Panc1 (cell line): Measurements from ENCODE around the gene VARS1. TPM values are rescaled to one million over a fixed set of nuclear protein-coding genes. Genes with fewer than 3 reads are reported as not detected.
"Not testable (repeated sequence)": the region's sequence is repeated elsewhere in the genome, so short reads cannot be mapped to it uniquely, and the experiment has no call there.

Experiments
- ATAC-seq: fragments of 200-7000 bp; cut with Tn5 transposase; 2 replicates; pipeline ENCODE4 v1.9.1; 2020; ENCODE audit warnings: mild to moderate bottlenecking, moderate library complexity
- BruUV-seq: library from RNA; stranded (reverse); fragments of 400-500 nt; replicated peaks from 2 replicates; lab custom pipeline; 2021; lab: Mats Ljungman, UMichigan
- CTCF ChIA-PET: fragments of 300-600 bp; sonication (Branson Sonifier 250); formaldehyde crosslinking; loops from one replicate; lab custom pipeline; 2022; ENCODE audit warnings: antibody characterized with exemption; lab: Charles Lee
- POLR2A ChIA-PET: fragments of 300-600 bp; sonication (Branson Sonifier 250); formaldehyde crosslinking; loops from one replicate; lab custom pipeline; 2022; ENCODE audit warnings: antibody characterized with exemption; lab: Charles Lee
- DNase-seq: peaks from one replicate; pipeline ENCODE4 v3.0.0-alpha.2; 2010; ENCODE audit warnings: low read depth, low spot score
- H3K27ac ChIP-seq: 2 replicates; pipeline ENCODE4 v1.5.1; 2011; ENCODE audit warnings: mild to moderate bottlenecking, low read length, inconsistent platforms
- H3K27me3 ChIP-seq: fragments of 200-500 bp; sonication (Bioruptor generic); 2 replicates; pipeline ENCODE4 v1.6.0; 2014; ENCODE audit warnings: low read length, inconsistent platforms; ENCODE audit not compliant: control insufficient read depth, insufficient read depth
- H3K36me3 ChIP-seq: fragments of 200-500 bp; sonication (Bioruptor generic); 2 replicates; pipeline ENCODE4 v1.5.1; 2014; ENCODE audit warnings: inconsistent platforms, mild to moderate bottlenecking, low read length, moderate library complexity; ENCODE audit not compliant: control insufficient read depth, insufficient read depth
- H3K4me1 ChIP-seq: 2 replicates; pipeline ENCODE4 v1.5.1; 2011; ENCODE audit warnings: inconsistent platforms, mild to moderate bottlenecking, low read length, moderate library complexity; ENCODE audit not compliant: control insufficient read depth, insufficient read depth
- H3K4me3 ChIP-seq, 2 experiments: 2 replicates each; pipeline ENCODE4 v1.5.1; 2011 to 2012; ENCODE audit warnings: low read depth in 2 of 2, low read length in 2 of 2, mild to moderate bottlenecking in 2 of 2, inconsistent platforms in 1 of 2, moderate library complexity in 1 of 2
- H3K9me3 ChIP-seq: fragments of 200-500 bp; sonication (Bioruptor generic); 2 replicates; pipeline ENCODE4 v1.5.1; 2014; ENCODE audit warnings: low read depth, mild to moderate bottlenecking, inconsistent platforms, low read length, moderate library complexity; ENCODE audit not compliant: control insufficient read depth, insufficient read depth
- POLR2AphosphoS5 ChIP-seq: IDR thresholded peaks from 2 replicates; pipeline ENCODE4 v1.6.1; 2012; ENCODE audit warnings: mild to moderate bottlenecking, low read depth, low read length, moderate library complexity
- SIN3A ChIP-seq: IDR thresholded peaks from 2 replicates; pipeline ENCODE4 v1.6.1; 2012; ENCODE audit warnings: low read depth, mild to moderate bottlenecking, low read length, moderate library complexity, borderline replicate concordance; ENCODE audit not compliant: insufficient read depth
- TCF7L2 ChIP-seq: IDR thresholded peaks from 2 replicates; pipeline ENCODE4 v1.6.1; 2011; ENCODE audit warnings: mild to moderate bottlenecking, low read depth, low read length, inconsistent platforms
- in situ Hi-C: cut with HindIII; loops from 2 replicates; pipeline ENCODE4 v1.10.0; 2016; ENCODE audit warnings: low sequenced_read_pairs, low pct_unique_long_range_greater_than_20kb
- intact Hi-C: fragments of 100-400 bp; cut with micrococcal nuclease; formaldehyde crosslinking; loops from one replicate; pipeline ENCODE4 v1.10.0; 2022; ENCODE audit not compliant: unreplicated experiment
- total RNA-seq: library from RNA; stranded (reverse); gene quantifications from one replicate; pipeline ENCODE4 v1.2.1, GENCODE V29; 2021; ENCODE audit not compliant: unreplicated experiment
- TF ChIP-seq, protein P1 (sequence below), 2 experiments: IDR thresholded peaks; 2 replicates each; pipeline ENCODE4 v1.6.1; 2011 to 2012; ENCODE audit warnings: low read depth in 2 of 2, control low read depth in 1 of 2, low read length in 1 of 2, mild to moderate bottlenecking in 1 of 2, moderate library complexity in 1 of 2; ENCODE audit not compliant: insufficient read depth in 1 of 2
- TF ChIP-seq, protein P2 (sequence below): fragments of 450-650 bp; IDR thresholded peaks from 2 replicates; pipeline ENCODE4 v1.5.1; 2017; ENCODE audit warnings: mild to moderate bottlenecking

VARS1 gene
- total RNA-seq, 1 experiment from 2014 or later, result 229 TPM

DNA sequence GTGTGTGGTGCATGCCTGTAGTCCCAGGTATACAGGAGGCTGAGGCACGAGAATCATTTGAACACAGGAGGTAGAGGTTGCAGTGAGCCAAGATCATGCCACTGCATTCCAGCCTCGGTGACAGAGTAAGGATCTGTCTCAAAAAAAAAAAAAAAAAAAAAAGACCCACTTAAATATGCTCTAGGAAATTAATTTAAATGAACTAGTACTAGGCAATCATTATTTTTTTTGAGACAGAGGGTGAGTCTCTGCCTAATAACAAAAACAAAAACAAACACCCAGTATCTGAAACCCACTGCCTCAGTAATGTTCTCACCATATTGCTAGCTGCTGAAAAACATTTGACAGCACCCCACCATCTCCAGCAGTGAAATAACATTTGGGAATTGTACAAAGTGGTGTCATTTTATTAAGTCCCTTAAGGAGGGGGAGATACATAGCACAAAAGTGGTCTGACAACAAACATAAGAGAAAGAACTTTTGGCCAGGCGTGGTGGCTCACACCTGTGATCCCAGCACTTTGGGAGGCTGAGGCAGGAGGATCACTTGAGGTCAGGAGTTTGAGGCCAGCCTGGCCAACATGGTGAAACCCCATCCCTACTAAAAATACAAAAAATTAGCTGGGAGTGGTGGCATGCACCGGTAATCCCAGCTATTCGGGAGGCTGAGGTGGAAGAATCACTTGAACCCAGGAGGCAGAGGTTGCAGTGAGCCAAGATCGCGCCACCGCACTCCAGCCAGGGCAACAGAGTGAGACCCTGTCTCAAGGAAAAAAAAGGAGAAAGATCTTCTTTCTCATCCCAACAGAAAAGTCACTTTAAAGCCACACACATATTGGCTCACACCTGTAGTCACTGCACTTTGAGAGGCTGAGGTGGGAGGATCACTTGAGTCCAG is 5.7 kb upstream of the VARS1 start:
- in situ Hi-C loops, H3K9me3 ChIP-seq, BruUV-seq, ATAC-seq, H3K36me3 ChIP-seq, intact Hi-C loops, H3K4me1 ChIP-seq, H3K27me3 ChIP-seq, CTCF ChIA-PET, H3K27ac ChIP-seq, DNase-seq, H3K4me3 ChIP-seq: not testable (repeated sequence)
- POLR2A ChIA-PET, result interaction anchor here (0.6 kb wide), 2 partner anchors 19 to 20 kb away, joined by 3 read pairs; no protein-coding TSS in a partner anchor

DNA sequence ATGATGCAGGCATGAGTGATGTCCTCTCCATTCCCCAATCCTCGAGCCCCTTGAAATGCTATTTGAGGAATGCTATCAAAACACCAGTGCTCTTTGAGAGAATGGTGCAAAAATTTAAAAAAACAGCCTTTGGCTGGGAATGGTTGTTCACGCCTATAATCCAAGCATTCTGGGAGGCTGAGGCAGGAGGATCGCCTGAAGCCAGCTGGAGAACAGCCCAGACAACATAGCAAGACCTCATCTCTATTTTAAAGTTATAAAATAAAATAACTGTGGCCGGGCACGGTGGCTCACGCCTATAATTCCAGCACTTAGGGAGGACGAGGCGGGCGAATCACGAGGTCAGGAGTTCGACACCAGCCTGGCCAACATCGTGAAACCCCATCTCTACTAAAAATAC is 4.2 kb upstream of the VARS1 start:
- in situ Hi-C loops, result no loop called here
- no peak for ATAC-seq
- CTCF ChIA-PET, result no interaction called here
- H3K36me3 ChIP-seq, result no peaks in the 10 kb centered on the region; the same call in 1 of the 2 replicates
- no peak for DNase-seq
- intact Hi-C loops, result no loop called here
- no peak overlapping the region for H3K4me3 ChIP-seq
- TF ChIP-seq SIN3A (no peak), POLR2AphosphoS5 (no peak), TCF7L2 (no peak)
- TF ChIP-seq, protein P1, sequence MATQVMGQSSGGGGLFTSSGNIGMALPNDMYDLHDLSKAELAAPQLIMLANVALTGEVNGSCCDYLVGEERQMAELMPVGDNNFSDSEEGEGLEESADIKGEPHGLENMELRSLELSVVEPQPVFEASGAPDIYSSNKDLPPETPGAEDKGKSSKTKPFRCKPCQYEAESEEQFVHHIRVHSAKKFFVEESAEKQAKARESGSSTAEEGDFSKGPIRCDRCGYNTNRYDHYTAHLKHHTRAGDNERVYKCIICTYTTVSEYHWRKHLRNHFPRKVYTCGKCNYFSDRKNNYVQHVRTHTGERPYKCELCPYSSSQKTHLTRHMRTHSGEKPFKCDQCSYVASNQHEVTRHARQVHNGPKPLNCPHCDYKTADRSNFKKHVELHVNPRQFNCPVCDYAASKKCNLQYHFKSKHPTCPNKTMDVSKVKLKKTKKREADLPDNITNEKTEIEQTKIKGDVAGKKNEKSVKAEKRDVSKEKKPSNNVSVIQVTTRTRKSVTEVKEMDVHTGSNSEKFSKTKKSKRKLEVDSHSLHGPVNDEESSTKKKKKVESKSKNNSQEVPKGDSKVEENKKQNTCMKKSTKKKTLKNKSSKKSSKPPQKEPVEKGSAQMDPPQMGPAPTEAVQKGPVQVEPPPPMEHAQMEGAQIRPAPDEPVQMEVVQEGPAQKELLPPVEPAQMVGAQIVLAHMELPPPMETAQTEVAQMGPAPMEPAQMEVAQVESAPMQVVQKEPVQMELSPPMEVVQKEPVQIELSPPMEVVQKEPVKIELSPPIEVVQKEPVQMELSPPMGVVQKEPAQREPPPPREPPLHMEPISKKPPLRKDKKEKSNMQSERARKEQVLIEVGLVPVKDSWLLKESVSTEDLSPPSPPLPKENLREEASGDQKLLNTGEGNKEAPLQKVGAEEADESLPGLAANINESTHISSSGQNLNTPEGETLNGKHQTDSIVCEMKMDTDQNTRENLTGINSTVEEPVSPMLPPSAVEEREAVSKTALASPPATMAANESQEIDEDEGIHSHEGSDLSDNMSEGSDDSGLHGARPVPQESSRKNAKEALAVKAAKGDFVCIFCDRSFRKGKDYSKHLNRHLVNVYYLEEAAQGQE (IDR thresholded peaks at IDR 0.05; ENCODE audit: insufficient read depth in 1 of 2, low read depth in 2 of 2, low read length in 1 of 2), result no peak
- TF ChIP-seq, protein P2, sequence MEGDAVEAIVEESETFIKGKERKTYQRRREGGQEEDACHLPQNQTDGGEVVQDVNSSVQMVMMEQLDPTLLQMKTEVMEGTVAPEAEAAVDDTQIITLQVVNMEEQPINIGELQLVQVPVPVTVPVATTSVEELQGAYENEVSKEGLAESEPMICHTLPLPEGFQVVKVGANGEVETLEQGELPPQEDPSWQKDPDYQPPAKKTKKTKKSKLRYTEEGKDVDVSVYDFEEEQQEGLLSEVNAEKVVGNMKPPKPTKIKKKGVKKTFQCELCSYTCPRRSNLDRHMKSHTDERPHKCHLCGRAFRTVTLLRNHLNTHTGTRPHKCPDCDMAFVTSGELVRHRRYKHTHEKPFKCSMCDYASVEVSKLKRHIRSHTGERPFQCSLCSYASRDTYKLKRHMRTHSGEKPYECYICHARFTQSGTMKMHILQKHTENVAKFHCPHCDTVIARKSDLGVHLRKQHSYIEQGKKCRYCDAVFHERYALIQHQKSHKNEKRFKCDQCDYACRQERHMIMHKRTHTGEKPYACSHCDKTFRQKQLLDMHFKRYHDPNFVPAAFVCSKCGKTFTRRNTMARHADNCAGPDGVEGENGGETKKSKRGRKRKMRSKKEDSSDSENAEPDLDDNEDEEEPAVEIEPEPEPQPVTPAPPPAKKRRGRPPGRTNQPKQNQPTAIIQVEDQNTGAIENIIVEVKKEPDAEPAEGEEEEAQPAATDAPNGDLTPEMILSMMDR, result no peak
- no TSS peak for BruUV-seq
- H3K9me3 ChIP-seq, result no peaks in the 10 kb centered on the region
- H3K27me3 ChIP-seq, result no peaks in the 10 kb centered on the region
- no peak overlapping the region for H3K27ac ChIP-seq
- POLR2A ChIA-PET, result no interaction called here
- peaks cover 5% of the 10 kb centered on the region; the same call in 1 of the 2 replicates for H3K4me1 ChIP-seq

DNA sequence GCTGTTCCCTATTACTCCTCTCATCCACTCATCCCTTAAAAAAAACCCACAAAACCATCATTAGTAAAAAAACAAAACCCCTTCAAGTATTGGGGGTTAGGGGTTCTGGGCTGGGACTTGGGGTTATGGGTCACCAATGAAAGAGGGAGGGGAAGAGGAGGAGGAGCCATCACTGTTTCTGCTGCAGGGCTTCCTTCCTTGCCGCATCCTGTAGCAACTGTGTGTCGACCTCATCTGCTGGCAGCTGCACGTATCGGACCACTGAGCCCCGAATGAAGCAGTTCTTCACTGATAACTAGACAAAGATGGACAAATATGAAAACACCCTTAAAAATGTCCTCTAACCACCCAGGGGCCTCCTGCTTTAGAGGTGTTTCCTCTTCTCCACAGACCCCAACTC is 2.0 kb upstream of the VARS1 start:
- ATAC-seq, result no peak
- no peak overlapping the region for H3K4me3 ChIP-seq
- no peaks in the 10 kb centered on the region for H3K27me3 ChIP-seq
- peaks cover 10% of the 10 kb centered on the region for H3K4me1 ChIP-seq
- intact Hi-C loops (no loop called here), in situ Hi-C loops (no loop called here)
- TF ChIP-seq, protein P2, result no peak
- TF ChIP-seq, protein P1 (IDR thresholded peaks at IDR 0.05; ENCODE audit: insufficient read depth in 1 of 2, low read depth in 2 of 2, low read length in 1 of 2), result no peak
- TF ChIP-seq SIN3A (no peak), POLR2AphosphoS5 (no peak), TCF7L2 (no peak; the same call in 1 of the 2 replicates)
- BruUV-seq, result no TSS peak
- no peak for DNase-seq
- no peak overlapping the region; the same call in 1 of the 2 replicates for H3K27ac ChIP-seq
- H3K9me3 ChIP-seq, result no peaks in the 10 kb centered on the region
- CTCF ChIA-PET, result interaction anchor here (1.1 kb wide), 1 partner anchor 8 kb away, joined by 3 read pairs; no protein-coding TSS in a partner anchor
- POLR2A ChIA-PET, result interaction anchor here (0.6 kb wide), 1 partner anchor 33 kb away, joined by 3 read pairs; no protein-coding TSS in a partner anchor
- H3K36me3 ChIP-seq, result no peaks in the 10 kb centered on the region; the same call in 1 of the 2 replicates
